ENCODE data around the gene CAPRIN2.

DNA sequence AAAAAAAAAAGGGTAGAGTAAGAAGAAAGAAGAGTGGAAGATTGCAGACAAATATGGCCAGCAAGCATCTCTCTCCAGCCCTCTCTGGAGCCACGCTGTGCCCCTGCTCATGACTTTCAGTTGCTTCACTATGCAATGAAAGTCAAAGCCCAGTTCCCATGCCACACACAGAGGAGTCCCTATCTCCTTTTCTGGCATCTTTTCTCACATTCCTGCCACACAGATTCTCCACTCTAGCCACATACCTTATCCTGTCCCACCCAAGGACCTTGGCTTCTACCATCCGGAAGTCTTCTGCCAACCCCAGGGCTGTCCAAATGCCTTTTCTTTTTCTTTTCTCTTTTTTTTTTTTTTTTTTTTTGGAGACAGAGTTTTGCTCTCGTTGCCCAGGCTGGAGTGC lies 39.3 kb upstream of the CAPRIN2 start:
- TF ChIP-seq POLR2A (IDR thresholded peaks at IDR 0.05; ENCODE audit: low read length) (no peak), HEYL (CRISPR knock-in tag; IDR thresholded peaks at IDR 0.05) (no peak)
- TF ChIP-seq, protein P1, sequence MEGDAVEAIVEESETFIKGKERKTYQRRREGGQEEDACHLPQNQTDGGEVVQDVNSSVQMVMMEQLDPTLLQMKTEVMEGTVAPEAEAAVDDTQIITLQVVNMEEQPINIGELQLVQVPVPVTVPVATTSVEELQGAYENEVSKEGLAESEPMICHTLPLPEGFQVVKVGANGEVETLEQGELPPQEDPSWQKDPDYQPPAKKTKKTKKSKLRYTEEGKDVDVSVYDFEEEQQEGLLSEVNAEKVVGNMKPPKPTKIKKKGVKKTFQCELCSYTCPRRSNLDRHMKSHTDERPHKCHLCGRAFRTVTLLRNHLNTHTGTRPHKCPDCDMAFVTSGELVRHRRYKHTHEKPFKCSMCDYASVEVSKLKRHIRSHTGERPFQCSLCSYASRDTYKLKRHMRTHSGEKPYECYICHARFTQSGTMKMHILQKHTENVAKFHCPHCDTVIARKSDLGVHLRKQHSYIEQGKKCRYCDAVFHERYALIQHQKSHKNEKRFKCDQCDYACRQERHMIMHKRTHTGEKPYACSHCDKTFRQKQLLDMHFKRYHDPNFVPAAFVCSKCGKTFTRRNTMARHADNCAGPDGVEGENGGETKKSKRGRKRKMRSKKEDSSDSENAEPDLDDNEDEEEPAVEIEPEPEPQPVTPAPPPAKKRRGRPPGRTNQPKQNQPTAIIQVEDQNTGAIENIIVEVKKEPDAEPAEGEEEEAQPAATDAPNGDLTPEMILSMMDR (IDR thresholded peaks at IDR 0.05), result no peak
- TF ChIP-seq, protein P2, sequence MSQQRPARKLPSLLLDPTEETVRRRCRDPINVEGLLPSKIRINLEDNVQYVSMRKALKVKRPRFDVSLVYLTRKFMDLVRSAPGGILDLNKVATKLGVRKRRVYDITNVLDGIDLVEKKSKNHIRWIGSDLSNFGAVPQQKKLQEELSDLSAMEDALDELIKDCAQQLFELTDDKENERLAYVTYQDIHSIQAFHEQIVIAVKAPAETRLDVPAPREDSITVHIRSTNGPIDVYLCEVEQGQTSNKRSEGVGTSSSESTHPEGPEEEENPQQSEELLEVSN (IDR thresholded peaks at IDR 0.05; ENCODE audit: borderline replicate concordance, low read depth), result no peak

All from A549 (cell line).